H1 (cell line): Measurements from ENCODE around the gene TXNIP. TPM values are rescaled to one million over a fixed set of nuclear protein-coding genes. Genes with fewer than 3 reads are reported as not detected.

Experiments
- POLR2A ChIP-seq, 2 experiments: IDR thresholded peaks; 1 replicate in 1 of 2; 2 replicates in 1 of 2; pipeline ENCODE4 v1.6.1; 2011; ENCODE audit warnings: low read depth in 2 of 2, low read length in 2 of 2, mild to moderate bottlenecking in 2 of 2; ENCODE audit errors: control extremely low read depth in 1 of 2
- TEAD4 ChIP-seq: IDR thresholded peaks from 2 replicates; pipeline ENCODE4 v1.6.1; 2012; ENCODE audit warnings: low read depth, low read length, inconsistent platforms, mixed read lengths
- polyA plus RNA-seq, 7 experiments: library from polyadenylated mRNA; depleted of rRNA in 3 of 7; stranded (reverse) in 5 of 7; unstranded in 2 of 7; fragments of >200 nt in 5 of 7; fragments of 200-250 nt in 2 of 7; gene quantifications; 1 replicate in 5 of 7; 2 replicates in 1 of 7; 4 replicates in 1 of 7; pipeline versions ENCODE4 v1.2.1 to v1.2.3, GENCODE V29; 2011 to 2013; ENCODE audit warnings: missing spikeins in 2 of 7, mixed read lengths in 2 of 7
- total RNA-seq: library from RNA; stranded (reverse); fragmentation: NEBNext Ultra II Directional; extraction: Animal tissue kit (Norgen Biotek cat#: 25700); gene quantifications from 2 replicates; pipeline ENCODE4 v1.2.1, GENCODE V29; 2021
- TF ChIP-seq, protein P1 (sequence below), 3 experiments: IDR thresholded peaks; 1 replicate in 2 of 3; 2 replicates in 1 of 3; pipeline versions ENCODE4 v1.5.1 to v1.6.1; 2011; ENCODE audit warnings: low read length in 3 of 3, mild to moderate bottlenecking in 3 of 3, inconsistent platforms in 2 of 3, low read depth in 1 of 3, moderate library complexity in 1 of 3; ENCODE audit not compliant: insufficient read depth in 1 of 3; ENCODE audit errors: control extremely low read depth in 1 of 3

TXNIP gene
- total and polyA plus RNA-seq, 2 of the 8 experiments (the other 6 are each of a cell fraction or from before 2014, with no cell fraction given), result 12.3 to 56.8 TPM

DNA sequence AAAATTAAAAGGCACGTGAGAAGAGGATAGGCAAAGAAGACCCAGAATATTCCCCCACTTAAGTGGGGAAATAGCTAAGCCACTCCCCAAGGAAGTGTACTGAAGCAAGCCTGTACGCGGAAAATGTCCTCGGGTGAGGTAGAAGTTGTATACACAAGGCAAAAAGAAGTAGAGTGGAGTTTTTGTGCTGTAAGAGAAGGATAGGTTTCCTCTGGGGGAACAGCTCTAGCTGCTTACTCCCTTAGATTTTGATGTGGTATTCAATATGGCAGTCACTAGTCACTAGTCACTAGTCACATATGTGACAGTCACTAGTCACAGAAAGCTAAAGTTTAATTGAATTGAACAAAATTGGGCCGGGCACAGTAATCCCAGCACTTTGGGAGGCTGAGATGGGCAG lies 7.6 kb downstream of the TXNIP start (continued):
- TF ChIP-seq, protein P1, sequence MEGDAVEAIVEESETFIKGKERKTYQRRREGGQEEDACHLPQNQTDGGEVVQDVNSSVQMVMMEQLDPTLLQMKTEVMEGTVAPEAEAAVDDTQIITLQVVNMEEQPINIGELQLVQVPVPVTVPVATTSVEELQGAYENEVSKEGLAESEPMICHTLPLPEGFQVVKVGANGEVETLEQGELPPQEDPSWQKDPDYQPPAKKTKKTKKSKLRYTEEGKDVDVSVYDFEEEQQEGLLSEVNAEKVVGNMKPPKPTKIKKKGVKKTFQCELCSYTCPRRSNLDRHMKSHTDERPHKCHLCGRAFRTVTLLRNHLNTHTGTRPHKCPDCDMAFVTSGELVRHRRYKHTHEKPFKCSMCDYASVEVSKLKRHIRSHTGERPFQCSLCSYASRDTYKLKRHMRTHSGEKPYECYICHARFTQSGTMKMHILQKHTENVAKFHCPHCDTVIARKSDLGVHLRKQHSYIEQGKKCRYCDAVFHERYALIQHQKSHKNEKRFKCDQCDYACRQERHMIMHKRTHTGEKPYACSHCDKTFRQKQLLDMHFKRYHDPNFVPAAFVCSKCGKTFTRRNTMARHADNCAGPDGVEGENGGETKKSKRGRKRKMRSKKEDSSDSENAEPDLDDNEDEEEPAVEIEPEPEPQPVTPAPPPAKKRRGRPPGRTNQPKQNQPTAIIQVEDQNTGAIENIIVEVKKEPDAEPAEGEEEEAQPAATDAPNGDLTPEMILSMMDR (IDR thresholded peaks at IDR 0.05; ENCODE audit: control extremely low read depth in 1 of 3, insufficient read depth in 1 of 3, low read depth in 1 of 3, low read length in 3 of 3), result no peak
- TF ChIP-seq POLR2A (IDR thresholded peaks at IDR 0.05; ENCODE audit: control extremely low read depth in 1 of 2, low read depth in 2 of 2, low read length in 2 of 2) (no peak), TEAD4 (no peak)
